Omental fat pad (tissue), 4 donors: ENCODE measurements around the gene CHIC1. TPM values are rescaled to one million over a fixed set of nuclear protein-coding genes. Genes with fewer than 3 reads are reported as not detected.
"Not testable (repeated sequence)": the region's sequence is repeated elsewhere in the genome, so short reads cannot be mapped to it uniquely, and the experiment has no call there.

ENCODE experiments used
- ATAC-seq: fragments of 150-250 bp; one replicate; pipeline ENCODE4 v1.9.1; 2016; ENCODE audit warnings: mild to moderate bottlenecking, moderate library complexity; ENCODE audit not compliant: low FRiP score
- DNase-seq: peaks from one replicate; pipeline ENCODE4 v3.0.0-alpha.2; 2019; ENCODE audit warnings: low spot score
- CTCF ChIP-seq, 3 donors: fragments of 450-650 bp; IDR thresholded peaks; one replicate each; pipeline ENCODE4 v1.5.1; 2016 to 2017; ENCODE audit warnings: antibody characterized with exemption in 3 of 3, mild to moderate bottlenecking in 3 of 3, moderate library complexity in 2 of 3
- total RNA-seq, 4 donors: library from RNA; depleted of rRNA; stranded (reverse); fragments of >200 nt; gene quantifications; one replicate each; pipeline ENCODE4 v1.1.0, GENCODE V29; 2016

CHIC1 gene
- total RNA-seq, 4 donors from 2014 or later, result 6.5 to 12.5 (median 7.8) TPM

- no peak for TF ChIP-seq CTCF (IDR thresholded peaks at IDR 0.05)
- DNase-seq, result no peak
- ATAC-seq, result no peak
Observed at GRCh38 chrX:73668779-73669178, 105.8 kb downstream of the CHIC1 start.

- DNase-seq (no peak), ATAC-seq (no peak)
- TF ChIP-seq CTCF (IDR thresholded peaks at IDR 0.05), result no peak
Observed at GRCh38 chrX:73681408-73681807, 118.4 kb downstream of the CHIC1 start.

- DNase-seq, result no peak
- no peak for TF ChIP-seq CTCF (IDR thresholded peaks at IDR 0.05)
- ATAC-seq, result no peak
Observed at GRCh38 chrX:73683236-73683859, 120.4 kb downstream of the CHIC1 start.

GRCh38 chrX:73707014-73707413 lies 144.0 kb downstream of the CHIC1 start:
- DNase-seq, ATAC-seq: not testable (repeated sequence)

- TF ChIP-seq CTCF (IDR thresholded peaks at IDR 0.05), result no peak
- ATAC-seq, result no peak
- no peak for DNase-seq
Observed at GRCh38 chrX:73728602-73729001, 165.6 kb downstream of the CHIC1 start.

Other genes with a start within 250 kb of the CHIC1 start
- gene CDX4, start 116.1 kb upstream of the CHIC1 start, total RNA-seq, result not detected